Measurements from ENCODE around the gene CISD3. TPM values are rescaled to one million over a fixed set of nuclear protein-coding genes. Genes with fewer than 3 reads are reported as not detected.

The CISD3 gene
- total and polyA plus RNA-seq, 2 of the 8 experiments (the other 6 are each of a cell fraction or from before 2014, with no cell fraction given), result 9.4 to 11.1 TPM

DNA sequence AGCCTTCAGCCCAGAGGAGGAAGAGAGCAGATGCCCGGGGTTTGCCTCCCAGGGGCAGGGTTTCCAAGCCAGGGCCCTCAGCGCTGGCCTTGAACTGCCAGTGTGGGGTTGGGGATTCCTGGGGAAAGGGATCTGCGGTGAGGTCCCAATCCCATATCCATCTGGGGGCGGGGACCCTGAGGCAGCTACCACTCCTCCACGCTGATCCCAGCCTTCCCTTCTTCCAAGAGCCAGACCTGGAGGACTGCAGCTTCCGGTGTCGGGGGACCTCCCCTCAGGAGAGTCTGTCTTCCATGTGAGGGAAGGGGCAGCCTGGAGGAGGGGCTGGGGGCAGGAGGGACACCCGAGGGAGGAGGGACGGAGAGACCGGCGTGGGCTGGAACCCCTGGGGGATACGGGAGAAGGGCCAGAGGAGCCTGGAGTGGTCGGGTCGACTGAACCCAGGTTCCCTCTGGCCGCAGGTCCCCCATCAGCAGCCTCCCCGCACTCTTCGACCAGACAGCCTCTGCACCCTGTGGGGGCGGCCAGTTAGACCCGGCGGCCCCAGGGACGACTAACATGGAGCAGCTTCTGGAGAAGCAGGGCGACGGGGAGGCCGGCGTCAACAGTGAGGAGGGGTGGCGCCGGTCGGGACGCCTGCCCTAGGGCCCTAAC is 10.7 kb upstream of the CISD3 start:
- H3K56ac ChIP-seq (replicated peaks; ENCODE audit: insufficient read length, low read depth, low read length), result no peak overlapping the region
- ChIA-PET CTCF (ENCODE audit: partially characterized antibody) (interaction anchor here (0.6 to 7.9 kb wide), 13 partner anchors 9 to 1636 kb away, joined by 3 to 49 read pairs (median 4); partner anchors contain the start of gene MLLT6), POLR2A (ENCODE audit: partially characterized antibody) (interaction anchor here (0.5 to 3.7 kb wide), 19 partner anchors 9 to 394 kb away, joined by 3 to 29 read pairs (median 4); partner anchors contain the start of genes CISD3, MLLT6, PSMB3 and RPL23)
- H3K4me1 ChIP-seq (replicated peaks in 1 of 4; ENCODE audit: control insufficient read depth in 3 of 4, insufficient read depth in 4 of 4, low read length in 3 of 4), result peaks cover 14 to 32% (median 17%) of the 10 kb centered on the region in 4 experiments
- DNase-seq (ENCODE audit: low read depth in 1 of 2, low spot score in 2 of 2) (no peak), FAIRE-seq (no peak)
- no peaks in the 10 kb centered on the region for H3K79me1 ChIP-seq (ENCODE audit: low read depth, low read length)
- H2BK15ac ChIP-seq (ENCODE audit: low read length), result no peak overlapping the region
- H4K20me1 ChIP-seq (replicated peaks in 1 of 2; ENCODE audit: control insufficient read depth in 1 of 2, insufficient read depth in 2 of 2, low read length in 2 of 2), result no peaks in the 10 kb centered on the region
- no peak overlapping the region for H2AK5ac ChIP-seq (ENCODE audit: low read depth, low read length)
- H3K18ac ChIP-seq (ENCODE audit: extremely low read depth, low read length), result peak overlapping the region; percentile 48
- peaks cover 0 to 10% (median 7%) of the 10 kb centered on the region in 4 experiments; a peak in 6 of 7 replicates for H3K27me3 ChIP-seq (replicated peaks in 1 of 4; ENCODE audit: control insufficient read depth in 3 of 4, extremely low read depth in 1 of 4, insufficient read depth in 3 of 4, low read length in 3 of 4)
- H3K23me2 ChIP-seq (ENCODE audit: low read depth, low read length), result peaks cover 2% of the 10 kb centered on the region; the same call in 1 of the 2 replicates
- H4K91ac ChIP-seq (replicated peaks; ENCODE audit: insufficient read length, low read length), result peak overlapping the region; percentile 47
- 0 out of 2 replicates have a peak overlapping the region, but pooled peaks have one; percentile 60 for H2BK12ac ChIP-seq (ENCODE audit: low read depth, low read length)
- H3K79me2 ChIP-seq (ENCODE audit: control insufficient read depth in 1 of 2, insufficient read depth in 2 of 2, low read length in 2 of 2), result no peaks in the 10 kb centered on the region
- peak overlapping the region in 3 of 4 experiments; percentile 2 to 40 (median 10); a peak in 4 of 8 replicates for H3K4me3 ChIP-seq (ENCODE audit: extremely low read depth in 1 of 4, insufficient read depth in 2 of 4, low read depth in 3 of 4, low read length in 4 of 4)
- peak overlapping the region; percentile 78; the same call in 1 of the 2 replicates for H2BK5ac ChIP-seq (ENCODE audit: low read depth, low read length)
- H2BK20ac ChIP-seq (ENCODE audit: low read length), result no peak overlapping the region
- H3K27ac ChIP-seq (ENCODE audit: low read depth, low read length), result no peak overlapping the region
- no peak overlapping the region for H2BK120ac ChIP-seq (replicated peaks; ENCODE audit: low read depth, low read length)
- H2AFZ ChIP-seq (ENCODE audit: low read length), result no peak overlapping the region
- H3K9ac ChIP-seq (replicated peaks in 1 of 4; ENCODE audit: extremely low read depth in 1 of 4, low read depth in 3 of 4, low read length in 3 of 4), result no peak overlapping the region
- no peak overlapping the region for H3K23ac ChIP-seq (ENCODE audit: insufficient read length)
- H3K14ac ChIP-seq (ENCODE audit: insufficient read length), result no peak overlapping the region
- WGBS, 2 experiments (ENCODE audit: extremely low coverage in 1 of 2, insufficient coverage in 1 of 2, insufficient read length in 1 of 2, insufficient replicate concordance in 2 of 2, low coverage in 1 of 2, low lambda C conversion rate in 2 of 2, missing lambda C conversion rate in 1 of 2), result 69% methylated on average over 22 of the region's 29 CpGs; no CpG with 5 or more reads in 1 of the 2 experiments
- no peaks in the 10 kb centered on the region for H3K9me3 ChIP-seq (ENCODE audit: insufficient read depth in 2 of 2, low read depth in 1 of 2, low read length in 1 of 2)
- H4K5ac ChIP-seq (ENCODE audit: insufficient read length, low read depth, low read length), result no peak overlapping the region
- no peak for TF ChIP-seq RBBP5 (IDR thresholded peaks at IDR 0.05; ENCODE audit: borderline replicate concordance, low read depth, low read length)
- TF ChIP-seq POU5F1 (IDR thresholded peaks at IDR 0.05; ENCODE audit: low read depth, low read length), result no peak
- TF ChIP-seq CHD2 (IDR thresholded peaks at IDR 0.05; ENCODE audit: low read length), result no peak
- TF ChIP-seq EZH2 (IDR thresholded peaks at IDR 0.05; ENCODE audit: low read depth, low read length, severe bottlenecking), result no peak
- TF ChIP-seq PHF8 (conservative IDR thresholded peaks at IDR 0.05; ENCODE audit: low read depth, low read length), result no peak
- TF ChIP-seq POLR2A (IDR thresholded peaks at IDR 0.05; ENCODE audit: control extremely low read depth in 1 of 2, low read depth in 2 of 2, low read length in 2 of 2), result no peak
- TF ChIP-seq CBX8 (IDR thresholded peaks at IDR 0.05; ENCODE audit: borderline replicate concordance, low read depth, low read length), result no peak
- H3K4me2 ChIP-seq (ENCODE audit: insufficient read depth in 1 of 2, low read depth in 2 of 2, low read length in 2 of 2), result peak overlapping the region; percentile 57 to 73
- H4K8ac ChIP-seq (ENCODE audit: extremely low read depth, insufficient read depth, low read length), result no peak overlapping the region; the same call in 1 of the 2 replicates
- no peaks in the 10 kb centered on the region for H3K36me3 ChIP-seq (ENCODE audit: control insufficient read depth in 2 of 4, insufficient read depth in 4 of 4, low read length in 3 of 4)
- peak overlapping the region; percentile 65 for H3K4ac ChIP-seq (replicated peaks; ENCODE audit: insufficient read length, low read depth, low read length)

Measured in H1 (cell line).